ENCODE data around the gene RB1. TPM values are rescaled to one million over a fixed set of nuclear protein-coding genes. Genes with fewer than 3 reads are reported as not detected.

RB1 gene
- total RNA-seq, 1 experiment from 2014 or later, result 14.7 TPM

GRCh38 chr13:48400090-48400694, 96.6 kb downstream of the RB1 start:
- no peaks in the 10 kb centered on the region for H3K36me3 ChIP-seq (replicated peaks; ENCODE audit: control insufficient read depth, insufficient read depth, low read length)
- no peak overlapping the region for H3K4me3 ChIP-seq (ENCODE audit: insufficient read depth, low read depth, low read length)
- no peak for DNase-seq
- no peaks in the 10 kb centered on the region for H3K27me3 ChIP-seq (ENCODE audit: control insufficient read depth, insufficient read depth, low read length)

DNA sequence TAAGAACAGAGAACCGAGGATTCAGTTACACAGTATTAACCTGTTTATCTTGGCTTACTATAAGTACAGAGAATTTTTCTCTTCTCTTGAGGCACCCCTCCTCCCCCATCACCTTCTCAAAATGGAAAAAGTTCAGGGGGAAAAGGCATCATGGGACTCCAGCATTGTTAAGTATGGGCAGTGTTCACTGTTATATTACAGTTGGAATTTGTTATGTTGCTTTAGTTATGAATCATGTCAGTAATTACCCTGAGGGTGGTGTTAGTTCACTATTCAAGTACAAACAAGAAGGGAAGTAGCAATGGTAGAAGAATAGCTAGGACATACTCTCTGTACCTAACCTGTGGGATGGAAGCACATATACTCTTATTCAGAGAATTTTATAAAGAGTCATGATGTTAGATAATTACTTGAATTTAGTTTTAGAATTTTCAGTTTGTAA, 97.3 kb downstream of the RB1 start:
- Histone ChIP-seq H3K36me3 (replicated peaks; ENCODE audit: control insufficient read depth, insufficient read depth, low read length) (no peaks in the 10 kb centered on the region), H3K27me3 (ENCODE audit: control insufficient read depth, insufficient read depth, low read length) (no peaks in the 10 kb centered on the region), H3K4me3 (ENCODE audit: insufficient read depth, low read depth, low read length) (no peak overlapping the region)
- no peak for DNase-seq

DNA sequence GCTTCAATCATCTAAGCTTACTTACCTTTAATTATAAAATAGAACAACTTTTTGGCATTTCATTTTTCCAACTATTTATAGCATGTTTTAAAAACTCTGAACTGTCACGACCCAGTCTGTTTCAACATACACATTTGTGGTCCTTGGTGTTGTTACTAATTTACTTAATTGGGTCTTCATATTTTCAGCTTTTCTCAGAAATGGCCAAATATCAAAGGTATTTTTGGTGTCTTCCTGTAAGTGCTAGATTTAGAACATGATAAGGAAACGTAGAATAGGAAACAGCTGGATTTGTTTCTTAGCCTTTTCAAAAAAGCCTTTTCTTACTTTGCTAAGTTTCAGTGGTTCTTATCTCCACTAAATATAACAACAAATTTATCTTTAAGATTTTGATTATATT, 97.9 kb downstream of the RB1 start:
- no peak overlapping the region for H3K4me3 ChIP-seq (ENCODE audit: insufficient read depth, low read depth, low read length)
- H3K36me3 ChIP-seq (replicated peaks; ENCODE audit: control insufficient read depth, insufficient read depth, low read length), result no peaks in the 10 kb centered on the region
- no peak for DNase-seq
- no peaks in the 10 kb centered on the region for H3K27me3 ChIP-seq (ENCODE audit: control insufficient read depth, insufficient read depth, low read length)

DNA sequence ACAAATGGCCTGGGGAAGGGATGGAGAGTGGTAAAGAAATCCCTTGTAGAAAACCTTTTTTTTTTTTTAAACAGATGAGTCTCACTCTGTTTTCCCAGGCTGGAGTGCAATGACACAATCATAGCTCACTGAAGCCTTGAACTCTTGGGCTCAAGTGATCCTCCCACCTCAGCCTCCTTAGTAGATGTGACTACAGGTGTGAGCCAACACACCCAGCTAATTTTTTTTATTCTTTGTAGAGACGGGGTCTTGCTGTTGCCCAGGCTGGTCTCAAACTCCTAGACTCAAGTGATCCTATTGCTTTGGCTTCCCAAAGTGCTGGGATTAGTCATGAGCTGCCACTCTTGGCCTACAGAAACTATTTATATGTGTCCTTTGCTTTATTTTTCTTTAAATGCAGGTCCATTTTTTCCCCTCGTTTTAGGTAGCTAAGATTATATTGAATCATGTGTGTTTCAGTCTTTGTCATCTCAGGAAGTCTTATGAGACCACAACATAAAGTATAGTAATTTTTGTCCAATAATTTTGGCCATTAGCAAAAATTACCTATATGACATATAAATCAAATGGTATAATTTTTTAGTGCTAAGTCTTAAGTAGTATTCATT, 98.9 kb downstream of the RB1 start:
- DNase-seq, result no peak
- Histone ChIP-seq H3K36me3 (replicated peaks; ENCODE audit: control insufficient read depth, insufficient read depth, low read length) (no peaks in the 10 kb centered on the region), H3K27me3 (ENCODE audit: control insufficient read depth, insufficient read depth, low read length) (no peaks in the 10 kb centered on the region), H3K4me3 (ENCODE audit: insufficient read depth, low read depth, low read length) (no peak overlapping the region)

- no peak for DNase-seq
- Histone ChIP-seq H3K36me3 (replicated peaks; ENCODE audit: control insufficient read depth, insufficient read depth, low read length) (no peaks in the 10 kb centered on the region), H3K27me3 (ENCODE audit: control insufficient read depth, insufficient read depth, low read length) (no peaks in the 10 kb centered on the region), H3K4me3 (ENCODE audit: insufficient read depth, low read depth, low read length) (no peak overlapping the region)
These were observed 99.6 kb downstream of the RB1 start for GRCh38 chr13:48403151-48403631.

GRCh38 chr13:48403913-48404312, 100.4 kb downstream of the RB1 start:
- Histone ChIP-seq H3K36me3 (replicated peaks; ENCODE audit: control insufficient read depth, insufficient read depth, low read length) (no peaks in the 10 kb centered on the region), H3K4me3 (ENCODE audit: insufficient read depth, low read depth, low read length) (no peak overlapping the region), H3K27me3 (ENCODE audit: control insufficient read depth, insufficient read depth, low read length) (no peaks in the 10 kb centered on the region)
- no peak for DNase-seq

DNA sequence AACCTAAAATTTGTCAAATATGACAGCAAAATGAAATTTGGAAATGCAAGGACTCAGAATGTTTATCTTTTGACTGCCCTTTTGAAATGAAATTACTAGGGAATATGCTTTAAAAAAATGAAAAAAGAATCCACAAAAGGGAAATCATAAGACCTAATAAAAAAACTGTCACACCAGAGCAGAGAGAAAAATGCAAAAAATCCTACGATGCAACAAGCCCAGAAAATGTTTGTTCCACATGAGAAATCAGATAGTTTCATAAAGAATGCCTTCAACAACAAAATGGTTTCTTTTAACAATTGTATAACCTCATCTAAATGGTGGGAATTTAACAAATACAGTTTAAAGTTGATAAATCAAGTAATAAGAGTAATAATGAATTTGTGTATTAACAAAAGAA, 101.4 kb downstream of the RB1 start:
- Histone ChIP-seq H3K4me3 (ENCODE audit: insufficient read depth, low read depth, low read length) (no peak overlapping the region), H3K27me3 (ENCODE audit: control insufficient read depth, insufficient read depth, low read length) (no peaks in the 10 kb centered on the region), H3K36me3 (replicated peaks; ENCODE audit: control insufficient read depth, insufficient read depth, low read length) (no peaks in the 10 kb centered on the region)
- no peak for DNase-seq

DNA sequence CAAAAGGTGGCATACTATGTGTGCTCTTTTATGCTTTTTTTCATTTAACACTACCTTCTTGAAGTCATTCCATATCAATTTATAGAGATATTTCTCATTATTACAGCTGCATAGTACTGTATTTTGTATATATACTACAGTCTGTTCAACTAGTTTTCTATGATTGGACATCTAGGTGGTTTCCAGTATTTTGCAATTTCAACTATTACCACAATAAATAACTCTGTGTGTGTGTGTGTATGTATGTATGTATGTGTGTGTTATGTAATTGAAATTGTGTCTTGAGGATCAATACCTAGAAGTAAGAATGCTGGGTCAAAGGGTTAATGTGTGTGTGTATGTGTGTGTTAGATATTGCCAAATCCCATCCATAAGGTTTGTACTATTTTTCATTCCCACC, 102.3 kb downstream of the RB1 start:
- H3K27me3 ChIP-seq (ENCODE audit: control insufficient read depth, insufficient read depth, low read length), result no peaks in the 10 kb centered on the region
- H3K36me3 ChIP-seq (replicated peaks; ENCODE audit: control insufficient read depth, insufficient read depth, low read length), result no peaks in the 10 kb centered on the region
- no peak overlapping the region for H3K4me3 ChIP-seq (ENCODE audit: insufficient read depth, low read depth, low read length)
- DNase-seq, result no peak

- Histone ChIP-seq H3K36me3 (replicated peaks; ENCODE audit: control insufficient read depth, insufficient read depth, low read length) (no peaks in the 10 kb centered on the region), H3K4me3 (ENCODE audit: insufficient read depth, low read depth, low read length) (no peak overlapping the region), H3K27me3 (ENCODE audit: control insufficient read depth, insufficient read depth, low read length) (no peaks in the 10 kb centered on the region)
- DNase-seq, result no peak
These were observed 106.6 kb downstream of the RB1 start for GRCh38 chr13:48410199-48410598.

- Histone ChIP-seq H3K27me3 (ENCODE audit: control insufficient read depth, insufficient read depth, low read length) (no peaks in the 10 kb centered on the region), H3K4me3 (ENCODE audit: insufficient read depth, low read depth, low read length) (peak overlapping the region; percentile 50), H3K36me3 (replicated peaks; ENCODE audit: control insufficient read depth, insufficient read depth, low read length) (no peaks in the 10 kb centered on the region)
- no peak for DNase-seq
These were observed 107.7 kb downstream of the RB1 start for GRCh38 chr13:48411147-48411794.

DNA sequence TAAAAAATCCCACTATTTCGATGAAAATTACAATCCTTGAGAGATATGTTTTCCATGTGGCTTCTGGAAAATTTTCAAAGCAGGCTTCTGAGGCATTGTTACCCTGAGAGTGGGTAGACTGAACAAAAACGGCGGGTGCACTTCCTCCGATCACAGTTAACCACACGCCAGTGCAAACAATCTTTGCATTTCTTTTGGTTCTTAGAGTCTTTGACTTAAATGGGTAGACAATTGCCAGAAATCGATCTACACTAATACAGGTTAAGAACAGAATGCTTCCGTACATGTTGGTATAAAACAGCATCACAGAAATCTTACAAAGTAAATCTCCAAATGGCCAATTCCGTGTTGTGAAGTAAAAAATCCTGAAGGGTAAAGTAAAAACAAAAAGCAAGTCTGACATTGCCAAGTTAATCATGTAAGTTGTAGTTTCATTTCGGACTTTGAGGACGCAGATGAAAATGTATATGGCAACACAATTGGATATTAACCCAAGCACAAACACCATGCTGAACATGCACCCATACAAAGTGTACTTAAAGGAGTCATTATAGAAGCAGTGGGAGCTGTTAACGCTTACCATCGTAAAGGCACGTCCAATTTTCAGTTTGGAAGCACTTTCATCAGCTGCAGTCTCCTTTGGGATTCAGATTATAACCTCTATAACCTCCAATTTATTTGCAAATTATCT, 108.4 kb downstream of the RB1 start:
- no peaks in the 10 kb centered on the region for H3K36me3 ChIP-seq (replicated peaks; ENCODE audit: control insufficient read depth, insufficient read depth, low read length)
- no peak for DNase-seq
- peak overlapping the region; percentile 50 for H3K4me3 ChIP-seq (ENCODE audit: insufficient read depth, low read depth, low read length)
- no peaks in the 10 kb centered on the region for H3K27me3 ChIP-seq (ENCODE audit: control insufficient read depth, insufficient read depth, low read length)

GRCh38 chr13:48412881-48413351, 109.4 kb downstream of the RB1 start, which contains the start of gene LPAR6:
LPAR6 (minus strand) TSS chr13:48413113; CDS start chr13:48412423, 690 bp downstream.
- DNase-seq, result peak; percentile 2
- H3K4me3 ChIP-seq (ENCODE audit: insufficient read depth, low read depth, low read length), result peak within 1 kb of the TSS; percentile 50
- H3K27me3 ChIP-seq (ENCODE audit: control insufficient read depth, insufficient read depth, low read length), result no peaks in the 10 kb centered on the region
- H3K36me3 ChIP-seq (replicated peaks; ENCODE audit: control insufficient read depth, insufficient read depth, low read length), result no peaks in the 10 kb centered on the region

- Histone ChIP-seq H3K4me3 (ENCODE audit: insufficient read depth, low read depth, low read length) (no peak overlapping the region), H3K36me3 (replicated peaks; ENCODE audit: control insufficient read depth, insufficient read depth, low read length) (no peaks in the 10 kb centered on the region), H3K27me3 (ENCODE audit: control insufficient read depth, insufficient read depth, low read length) (no peaks in the 10 kb centered on the region)
- DNase-seq, result no peak
These were observed 111.0 kb downstream of the RB1 start for GRCh38 chr13:48414501-48414900.

- DNase-seq, result no peak
These were observed 112.0 kb downstream of the RB1 start for GRCh38 chr13:48415516-48415915.

More at GRCh38 chr13:48415516-48415915, 112.0 kb downstream of the RB1 start:
- Histone ChIP-seq H3K36me3 (replicated peaks; ENCODE audit: control insufficient read depth, insufficient read depth, low read length) (no peaks in the 10 kb centered on the region), H3K4me3 (ENCODE audit: insufficient read depth, low read depth, low read length) (no peak overlapping the region), H3K27me3 (ENCODE audit: control insufficient read depth, insufficient read depth, low read length) (no peaks in the 10 kb centered on the region)

Data from H7 (cell line).